Measurements from ENCODE around the gene PHF21B.
A peak's percentile ranks its signal among the peaks of the same experiment; 100 is the strongest.

The PHF21B gene

GRCh38 chr22:44990810-44991209 lies 19.0 kb downstream of the PHF21B start:
- Histone ChIP-seq H3K9me3 (ENCODE audit: severe bottlenecking) (no peaks in the 10 kb centered on the region), H3K4me3 (ENCODE audit: low read depth, low read length) (no peak overlapping the region), H3K36me3 (peaks cover 56% of the 10 kb centered on the region), H3K27me3 (ENCODE audit: insufficient read depth, low read depth, severe bottlenecking) (no peaks in the 10 kb centered on the region), H3K27ac (no peak overlapping the region)
- DNase-seq, result no peak
- no peak for TF ChIP-seq CTCF (IDR thresholded peaks at IDR 0.05; ENCODE audit: low read depth, low read length)

GRCh38 chr22:44990328-44990727 lies 19.5 kb downstream of the PHF21B start:
- DNase-seq, result no peak
- H3K9me3 ChIP-seq (ENCODE audit: severe bottlenecking), result no peaks in the 10 kb centered on the region
- H3K4me3 ChIP-seq (ENCODE audit: low read depth, low read length), result no peak overlapping the region
- peaks cover 55% of the 10 kb centered on the region for H3K36me3 ChIP-seq
- TF ChIP-seq CTCF (IDR thresholded peaks at IDR 0.05; ENCODE audit: low read depth, low read length), result no peak
- H3K27ac ChIP-seq, result no peak overlapping the region
- no peaks in the 10 kb centered on the region for H3K27me3 ChIP-seq (ENCODE audit: insufficient read depth, low read depth, severe bottlenecking)

- Histone ChIP-seq H3K27ac (no peak overlapping the region), H3K9me3 (ENCODE audit: severe bottlenecking) (no peaks in the 10 kb centered on the region), H3K27me3 (ENCODE audit: insufficient read depth, low read depth, severe bottlenecking) (no peaks in the 10 kb centered on the region), H3K4me3 (ENCODE audit: low read depth, low read length) (no peak overlapping the region), H3K36me3 (peaks cover 62% of the 10 kb centered on the region)
- peak; percentile 47 for TF ChIP-seq CTCF (IDR thresholded peaks at IDR 0.05; ENCODE audit: low read depth, low read length)
- DNase-seq, result peak; percentile 40
Measured at GRCh38 chr22:44988671-44989070, 21.1 kb downstream of the PHF21B start.

GRCh38 chr22:44986926-44987325 lies 22.9 kb downstream of the PHF21B start:
- no peak overlapping the region for H3K4me3 ChIP-seq (ENCODE audit: low read depth, low read length)
- no peak for DNase-seq
- H3K27me3 ChIP-seq (ENCODE audit: insufficient read depth, low read depth, severe bottlenecking), result no peaks in the 10 kb centered on the region
- TF ChIP-seq CTCF (IDR thresholded peaks at IDR 0.05; ENCODE audit: low read depth, low read length), result no peak
- no peak overlapping the region for H3K27ac ChIP-seq
- H3K36me3 ChIP-seq, result peaks cover 50% of the 10 kb centered on the region
- H3K9me3 ChIP-seq (ENCODE audit: severe bottlenecking), result no peaks in the 10 kb centered on the region

- H3K4me3 ChIP-seq (ENCODE audit: low read depth, low read length), result no peak overlapping the region
- no peaks in the 10 kb centered on the region for H3K27me3 ChIP-seq (ENCODE audit: insufficient read depth, low read depth, severe bottlenecking)
- no peak for DNase-seq
- H3K9me3 ChIP-seq (ENCODE audit: severe bottlenecking), result no peaks in the 10 kb centered on the region
- peaks cover 43% of the 10 kb centered on the region for H3K36me3 ChIP-seq
- no peak for TF ChIP-seq CTCF (IDR thresholded peaks at IDR 0.05; ENCODE audit: low read depth, low read length)
- no peak overlapping the region for H3K27ac ChIP-seq
Measured at GRCh38 chr22:44985906-44986527, 23.8 kb downstream of the PHF21B start.

GRCh38 chr22:44983878-44984482 lies 25.8 kb downstream of the PHF21B start:
- H3K27ac ChIP-seq, result no peak overlapping the region
- H3K27me3 ChIP-seq (ENCODE audit: insufficient read depth, low read depth, severe bottlenecking), result no peaks in the 10 kb centered on the region
- DNase-seq, result no peak
- no peak for TF ChIP-seq CTCF (IDR thresholded peaks at IDR 0.05; ENCODE audit: low read depth, low read length)
- no peaks in the 10 kb centered on the region for H3K9me3 ChIP-seq (ENCODE audit: severe bottlenecking)
- peaks cover 45% of the 10 kb centered on the region for H3K36me3 ChIP-seq
- H3K4me3 ChIP-seq (ENCODE audit: low read depth, low read length), result no peak overlapping the region
